ENCODE results near the gene PARM1.

Gene PARM1, protein sequence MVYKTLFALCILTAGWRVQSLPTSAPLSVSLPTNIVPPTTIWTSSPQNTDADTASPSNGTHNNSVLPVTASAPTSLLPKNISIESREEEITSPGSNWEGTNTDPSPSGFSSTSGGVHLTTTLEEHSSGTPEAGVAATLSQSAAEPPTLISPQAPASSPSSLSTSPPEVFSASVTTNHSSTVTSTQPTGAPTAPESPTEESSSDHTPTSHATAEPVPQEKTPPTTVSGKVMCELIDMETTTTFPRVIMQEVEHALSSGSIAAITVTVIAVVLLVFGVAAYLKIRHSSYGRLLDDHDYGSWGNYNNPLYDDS

DNA sequence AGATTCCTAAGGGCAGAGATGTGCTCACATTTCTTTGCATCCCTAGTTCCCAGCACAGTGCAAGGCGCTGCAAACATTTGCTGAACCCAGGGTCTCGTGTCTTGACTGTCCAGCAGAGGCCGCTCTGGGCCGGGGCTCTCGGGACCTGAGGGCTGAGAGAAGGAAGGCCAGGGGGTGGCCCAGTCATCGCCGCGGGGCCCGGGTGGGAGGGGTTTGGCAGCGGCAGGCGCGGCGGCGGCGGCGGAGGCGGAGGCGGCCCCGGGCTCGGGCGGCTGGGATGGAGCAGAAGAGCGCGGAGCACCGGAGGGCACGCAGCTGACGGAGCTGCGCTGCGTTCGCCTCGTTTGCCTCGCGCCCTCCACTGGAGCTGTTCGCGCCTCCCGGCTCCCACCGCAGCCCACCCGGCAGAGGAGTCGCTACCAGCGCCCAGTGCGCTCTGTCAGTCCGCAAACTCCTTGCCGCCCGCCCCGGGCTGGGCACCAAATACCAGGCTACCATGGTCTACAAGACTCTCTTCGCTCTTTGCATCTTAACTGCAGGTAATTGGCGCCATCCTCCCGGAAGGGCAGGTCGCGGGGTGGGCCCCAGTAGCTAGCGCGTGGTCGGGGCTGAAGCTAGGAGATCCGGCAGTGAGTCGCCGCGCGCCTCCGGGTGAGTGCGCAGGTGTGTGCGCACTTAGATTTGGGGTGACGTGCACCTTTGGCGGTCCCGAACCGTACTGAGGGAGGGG is at the start of gene PARM1:
TSS of gene PARM1 (plus strand) at position 285 of the 730 bp plus-strand sequence. CDS start at position 497, 212 bp downstream.
- DNase-seq: peak; percentile 83

DNA sequence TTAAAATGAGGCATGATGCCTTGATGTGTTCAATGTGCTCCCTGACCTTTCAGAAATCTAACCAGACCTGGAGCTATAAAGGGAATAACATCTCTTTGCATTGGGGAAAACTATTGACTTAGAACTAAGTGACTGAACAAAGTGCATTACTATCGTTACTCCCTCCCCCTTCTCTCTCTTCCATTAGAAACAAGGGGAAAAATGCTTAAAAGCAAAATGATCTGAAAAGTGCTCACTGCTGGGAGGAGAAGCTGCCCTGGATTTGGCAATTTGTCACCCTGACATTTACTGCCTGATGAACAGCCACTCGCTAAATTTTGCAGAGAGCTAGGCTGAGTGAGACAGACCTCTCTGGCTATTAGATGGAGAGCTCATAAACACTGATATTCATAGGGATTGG is 48.6 kb upstream of the PARM1 start:
- DNase-seq: peak; percentile 13

DNA sequence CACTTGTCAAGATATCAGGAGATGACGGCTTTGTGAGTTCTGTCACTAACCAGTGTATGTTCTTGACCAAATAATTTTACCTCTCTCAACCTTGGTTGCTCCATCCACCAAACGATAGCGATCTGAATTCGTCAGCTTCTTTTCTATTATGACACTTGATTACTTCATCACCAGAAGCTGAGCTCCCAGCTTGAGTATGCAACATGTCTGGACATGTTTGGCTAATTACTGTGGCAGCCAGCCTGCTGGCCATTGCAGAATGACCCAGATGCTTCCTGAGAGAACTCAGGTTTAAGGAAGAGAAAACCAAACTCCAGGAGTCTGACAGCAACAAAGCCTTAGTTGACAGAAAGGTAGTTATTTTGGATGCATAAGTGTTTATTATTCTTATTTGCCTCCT is 46.4 kb upstream of the PARM1 start:
- peak; percentile 45 for DNase-seq

DNA sequence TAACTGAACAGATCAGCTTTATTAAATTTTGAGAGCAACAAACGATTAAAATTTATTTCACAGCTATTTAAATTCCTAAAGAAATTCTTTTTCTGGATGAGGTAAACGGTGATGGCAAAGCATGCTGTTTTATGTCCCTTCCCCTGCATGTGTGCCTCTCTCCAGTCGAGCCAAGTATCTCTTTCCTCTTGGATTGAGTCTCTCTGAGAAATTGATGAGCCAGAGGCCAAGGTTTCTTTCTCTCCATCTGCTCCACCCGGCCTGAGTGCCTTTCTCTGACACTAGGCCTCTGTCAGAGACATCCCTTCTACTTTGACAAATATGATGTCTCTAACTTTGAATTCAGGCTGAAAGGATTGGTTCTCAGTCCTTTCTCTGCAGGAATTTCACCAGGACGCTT is 42.6 kb upstream of the PARM1 start:
- DNase-seq: no peak

DNA sequence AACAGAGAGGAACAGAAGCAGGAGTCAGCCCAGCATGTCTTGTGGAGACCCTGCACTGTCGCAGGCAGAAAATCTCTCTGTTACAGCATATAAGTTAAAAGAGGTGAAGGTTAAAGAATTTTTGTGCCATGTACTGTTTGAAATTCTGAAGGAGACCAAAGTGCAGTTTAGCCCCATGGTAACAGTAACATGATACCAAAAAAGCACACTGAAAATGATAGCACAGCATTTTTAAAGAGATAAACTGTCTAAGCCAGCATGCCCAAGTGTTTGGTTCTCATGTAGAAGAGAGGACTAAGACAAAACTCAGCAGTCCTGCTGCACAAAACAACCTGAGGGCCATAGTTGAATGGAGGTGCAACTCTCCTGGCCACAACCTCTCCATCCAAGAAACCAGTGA is 41.9 kb upstream of the PARM1 start:
- no peak for DNase-seq

DNA sequence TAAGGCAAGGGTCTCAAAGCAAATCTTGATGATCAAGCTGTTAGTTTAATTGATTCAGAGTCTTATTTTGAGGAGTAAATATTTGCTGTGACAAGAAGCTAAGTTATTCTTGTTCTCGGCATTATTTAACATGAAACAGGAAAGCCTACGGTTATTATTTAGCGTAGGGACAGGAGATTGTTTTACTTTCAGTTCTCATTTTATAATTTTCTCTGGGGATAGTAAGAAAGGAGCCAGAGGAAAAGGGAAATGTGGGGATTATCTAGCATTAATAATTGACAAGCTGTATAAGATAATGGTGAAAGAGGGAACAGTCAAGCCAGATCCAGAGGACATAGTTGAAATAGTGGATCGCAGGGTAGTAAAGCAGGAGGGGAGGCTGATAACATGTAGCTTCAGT is 39.7 kb upstream of the PARM1 start:
- DNase-seq: no peak

DNA sequence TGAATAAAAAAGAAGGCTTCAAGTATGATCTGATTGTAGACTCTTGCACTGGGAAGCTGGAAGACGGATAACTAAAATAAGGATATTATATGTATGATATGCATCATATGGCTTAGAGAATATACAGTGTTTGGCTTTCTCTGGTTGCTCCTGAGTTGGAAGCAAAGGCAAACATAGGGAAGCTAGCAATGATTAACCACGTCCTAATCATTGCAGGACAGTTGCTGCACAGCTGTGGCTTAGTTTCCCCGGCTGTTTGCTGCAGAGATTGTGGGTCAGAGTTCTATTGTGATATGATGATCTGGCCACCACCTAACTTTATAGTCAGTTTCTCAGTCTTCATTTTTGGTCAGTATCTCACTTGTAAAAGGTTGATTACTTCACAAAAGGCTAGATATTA is 36.3 kb upstream of the PARM1 start:
- DNase-seq: no peak

DNA sequence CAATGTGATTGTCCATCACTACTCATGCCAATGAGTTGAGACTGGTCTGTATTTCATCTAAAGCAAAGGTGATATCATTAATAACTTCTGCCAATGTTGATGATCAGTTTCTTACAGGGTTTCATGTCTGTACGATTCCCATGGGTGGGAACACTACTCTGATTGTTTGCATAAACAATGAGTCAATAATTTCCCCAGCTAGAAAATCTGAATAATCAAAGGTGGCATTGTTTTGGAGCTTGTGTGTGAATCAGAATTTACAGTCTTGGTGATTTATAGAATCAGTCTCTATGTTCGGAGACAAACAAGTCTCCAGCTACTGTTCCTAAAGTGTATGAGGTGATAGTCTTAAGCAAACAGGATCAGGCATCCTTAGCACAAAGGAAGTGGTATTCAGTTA is 35.5 kb upstream of the PARM1 start:
- no peak for DNase-seq

DNA sequence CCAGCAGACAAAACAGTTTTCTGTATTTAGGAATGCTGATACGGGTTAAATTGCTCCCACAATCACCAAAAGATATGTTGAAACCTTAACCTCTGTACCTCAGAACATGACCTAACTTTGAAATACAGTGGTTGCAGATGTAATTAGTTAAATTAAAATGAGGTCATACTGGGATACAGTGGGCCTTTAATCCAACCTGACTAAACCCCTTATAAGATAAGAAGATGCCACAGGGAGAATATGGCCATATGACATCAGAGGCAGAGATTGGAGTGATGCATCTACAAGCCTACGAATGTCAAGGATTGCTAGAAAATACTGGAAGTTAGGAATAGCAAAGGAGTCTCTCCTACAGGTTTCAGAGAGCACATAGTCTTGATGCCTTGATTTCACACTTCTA is 32.1 kb upstream of the PARM1 start:
- no peak for DNase-seq

DNA sequence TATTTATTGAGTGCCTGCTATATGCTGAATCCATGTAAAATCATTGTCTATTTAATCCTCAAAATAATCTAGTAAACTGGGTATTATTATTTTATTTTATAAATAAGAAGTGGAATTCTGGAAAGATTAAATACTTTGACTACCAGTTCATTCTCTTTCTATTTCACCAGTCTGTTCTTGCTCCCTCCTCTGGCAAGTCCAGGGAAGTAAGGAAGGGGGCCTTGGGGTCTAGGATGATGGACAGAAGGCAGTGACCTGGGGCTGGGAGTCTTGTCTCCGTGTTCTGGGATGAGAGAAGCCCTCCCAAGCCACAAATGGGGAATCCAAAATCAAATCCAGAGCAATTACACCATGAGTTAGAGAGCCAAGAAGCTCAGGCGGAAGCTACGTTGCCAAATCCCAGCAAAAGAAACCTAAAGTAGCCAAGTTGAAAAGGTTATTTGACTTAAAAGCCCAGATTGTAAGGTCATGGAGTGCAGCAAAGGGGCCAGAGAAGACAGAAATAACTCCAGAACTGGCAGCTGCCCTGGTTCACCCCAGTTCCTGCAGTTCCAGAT is 28.3 kb upstream of the PARM1 start:
- DNase-seq: no peak

DNA sequence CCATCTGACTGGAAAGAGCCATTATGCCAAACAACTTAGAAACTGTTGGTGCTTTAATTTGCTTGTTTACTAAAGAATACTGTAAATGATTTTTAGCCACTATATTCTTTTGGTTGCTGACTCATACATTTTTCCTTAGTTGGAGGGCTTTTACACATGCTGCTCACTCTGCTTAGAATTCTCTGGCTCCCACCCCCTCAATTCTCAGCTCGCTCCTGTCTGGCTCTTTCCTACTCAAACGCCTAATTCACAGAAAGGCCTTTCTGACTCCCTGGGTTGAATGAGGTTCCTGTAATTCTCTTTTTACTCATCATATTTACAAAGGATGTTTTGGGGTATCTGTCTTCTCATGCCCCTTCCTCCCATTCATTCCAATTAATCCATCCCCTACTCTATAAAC is 26.1 kb upstream of the PARM1 start:
- no peak for DNase-seq

DNA sequence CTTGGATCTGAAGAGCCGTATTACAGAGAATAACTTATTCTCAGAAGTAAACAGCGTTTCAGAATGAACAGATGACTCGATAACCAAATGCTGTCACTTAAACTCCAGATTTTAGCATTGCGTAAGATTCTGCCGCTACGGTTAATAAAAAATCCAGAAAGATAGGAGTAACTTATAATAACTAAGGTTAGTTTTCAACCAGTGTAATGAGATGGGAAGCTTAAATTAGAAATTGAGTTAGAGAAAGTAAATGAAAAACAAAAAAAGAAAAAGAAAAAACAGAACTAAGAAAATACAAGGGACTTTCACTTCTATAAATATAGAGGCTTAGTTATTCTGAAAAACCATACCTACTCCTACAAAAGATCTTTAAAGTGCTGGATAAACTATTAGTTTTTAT is 13.1 kb upstream of the PARM1 start:
- no peak for DNase-seq

DNA sequence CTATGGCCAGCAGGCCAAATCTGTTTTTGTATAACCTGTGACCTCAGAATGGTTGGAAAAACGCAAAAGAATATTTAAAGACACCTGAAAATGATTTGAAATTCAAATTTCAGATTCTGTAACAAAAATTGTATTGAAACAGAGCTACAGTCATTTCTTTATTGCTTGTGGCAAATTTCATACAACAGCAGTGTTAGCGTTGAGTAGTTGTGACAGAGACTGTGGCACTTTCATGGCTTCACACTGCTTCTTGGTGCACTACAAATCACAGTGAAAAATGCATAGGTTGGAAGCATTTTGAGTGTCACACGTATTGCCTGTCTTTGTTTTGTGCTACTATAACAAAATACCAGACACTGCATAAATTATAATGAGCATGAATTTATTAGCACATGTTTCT is 12.2 kb upstream of the PARM1 start:
- DNase-seq: no peak

DNA sequence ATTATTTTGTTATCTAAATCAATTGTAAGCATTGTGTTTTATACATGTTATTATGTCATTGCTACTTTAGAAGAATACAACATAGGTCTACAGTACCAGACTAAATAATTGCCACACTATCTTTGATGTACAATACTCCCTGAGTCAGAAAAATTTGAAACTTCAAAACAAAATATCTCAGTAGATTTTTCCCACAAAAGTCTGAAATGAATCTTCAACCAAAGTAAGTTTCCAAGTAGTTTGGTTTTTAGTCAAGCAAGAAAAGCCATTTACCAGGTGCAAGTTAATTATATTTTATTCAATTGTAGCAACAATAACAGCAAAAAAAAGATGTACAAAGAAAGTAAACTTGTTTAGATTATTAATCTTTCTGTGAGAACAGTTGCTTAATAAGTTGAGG is 11.4 kb upstream of the PARM1 start:
- no peak for DNase-seq

DNA sequence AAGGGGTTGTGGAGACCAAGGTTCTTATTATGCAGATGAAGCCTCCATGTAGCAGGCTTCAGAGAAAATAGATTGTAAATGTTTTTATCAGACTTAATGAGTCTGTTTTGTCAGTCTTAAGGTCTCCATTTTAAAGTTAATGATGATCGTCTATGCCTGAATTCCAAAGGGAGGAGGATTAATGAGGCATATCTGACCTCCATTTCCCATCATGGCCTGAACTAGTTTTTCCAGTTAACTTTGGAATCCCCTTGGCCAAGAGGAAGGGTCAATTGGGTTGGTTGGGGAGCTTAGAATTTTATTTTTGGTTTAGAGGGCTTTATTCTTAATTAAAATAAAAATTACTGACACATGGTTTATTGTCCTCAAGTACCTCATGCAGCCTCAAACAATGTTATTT is 6.9 kb upstream of the PARM1 start:
- no peak for DNase-seq

DNA sequence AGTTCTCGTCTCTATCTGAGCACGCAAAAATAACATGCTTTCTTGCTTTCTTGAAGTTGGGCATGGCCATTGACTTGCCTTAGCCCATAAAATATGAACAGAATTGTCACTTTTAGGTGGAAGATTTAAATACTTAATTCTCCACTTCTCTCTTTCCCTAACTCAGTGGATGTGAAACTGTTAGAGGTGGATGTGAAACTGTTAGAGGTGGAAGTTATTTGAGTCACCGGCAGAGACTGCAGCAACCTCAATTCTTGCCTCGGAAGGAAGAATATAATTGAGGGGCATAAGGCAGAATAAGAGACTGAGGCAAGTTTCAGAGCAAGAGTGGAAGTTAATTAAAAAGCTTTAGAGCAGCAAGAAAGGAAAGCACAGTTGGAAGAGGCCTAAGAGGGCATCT is 2.8 kb upstream of the PARM1 start:
- no peak for DNase-seq

DNA sequence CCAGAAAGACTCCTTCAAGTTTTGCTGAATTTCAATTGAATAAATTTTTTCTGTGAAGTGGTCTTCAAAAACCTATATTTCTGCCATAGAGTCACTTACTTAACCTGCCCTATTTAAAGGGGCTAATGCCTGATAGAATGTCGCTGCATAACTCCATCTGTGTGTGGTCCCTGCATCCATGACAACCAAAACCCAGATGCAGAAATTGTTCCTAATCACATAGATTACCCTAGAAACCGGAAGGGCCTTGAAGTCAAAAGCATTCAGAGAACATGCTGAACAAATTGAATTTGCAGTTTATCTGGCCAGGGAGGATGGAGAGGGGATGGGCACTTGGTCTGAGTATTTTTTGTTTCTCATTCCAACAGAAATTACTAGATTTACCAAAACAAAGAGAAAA is 1.5 kb upstream of the PARM1 start:
- no peak for DNase-seq

DNA sequence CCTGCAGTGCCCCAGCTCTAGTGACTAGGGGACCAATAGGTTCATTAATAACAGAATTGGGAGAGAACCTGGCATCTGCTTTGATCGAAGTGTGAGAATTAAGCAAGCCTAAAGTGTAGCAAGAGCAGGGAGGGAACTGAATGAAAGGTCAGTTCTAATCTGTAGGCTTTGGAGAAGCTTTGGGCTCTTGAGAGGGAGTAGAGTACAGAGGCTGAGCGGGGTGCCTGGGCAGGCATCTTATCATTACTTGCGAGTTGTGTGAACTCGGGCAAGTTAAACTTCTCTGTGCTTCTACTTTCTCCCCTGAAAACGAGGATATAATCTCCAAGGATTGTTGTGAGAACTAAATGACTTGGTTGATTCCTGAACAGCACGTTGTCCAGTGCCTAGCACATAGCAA is 906 bp upstream of the PARM1 start:
- DNase-seq: no peak

DNA sequence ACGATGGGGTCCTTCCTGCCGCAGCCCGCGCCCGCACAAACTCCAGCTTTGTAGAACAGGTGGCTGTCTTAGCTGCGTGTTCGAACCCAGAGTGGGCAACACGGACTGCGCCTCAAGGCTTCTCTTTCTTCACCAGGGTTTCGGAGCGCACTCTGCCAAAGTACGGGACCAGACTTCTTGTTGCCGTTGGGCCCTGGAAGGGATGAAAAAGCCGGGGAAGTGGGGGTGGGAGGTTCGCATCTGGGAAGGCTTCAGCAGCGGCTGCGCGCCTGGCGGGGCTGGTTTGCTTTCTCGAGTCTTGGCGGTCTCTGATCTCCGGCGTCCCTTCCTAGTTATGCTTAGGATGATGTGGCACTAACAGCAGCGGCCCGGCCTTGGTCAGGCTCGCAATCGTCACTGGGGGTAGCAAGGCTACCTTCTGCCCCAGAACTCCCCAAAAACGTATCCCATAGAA is 673 bp downstream of the PARM1 start:
- peak; percentile 49 for DNase-seq

DNA sequence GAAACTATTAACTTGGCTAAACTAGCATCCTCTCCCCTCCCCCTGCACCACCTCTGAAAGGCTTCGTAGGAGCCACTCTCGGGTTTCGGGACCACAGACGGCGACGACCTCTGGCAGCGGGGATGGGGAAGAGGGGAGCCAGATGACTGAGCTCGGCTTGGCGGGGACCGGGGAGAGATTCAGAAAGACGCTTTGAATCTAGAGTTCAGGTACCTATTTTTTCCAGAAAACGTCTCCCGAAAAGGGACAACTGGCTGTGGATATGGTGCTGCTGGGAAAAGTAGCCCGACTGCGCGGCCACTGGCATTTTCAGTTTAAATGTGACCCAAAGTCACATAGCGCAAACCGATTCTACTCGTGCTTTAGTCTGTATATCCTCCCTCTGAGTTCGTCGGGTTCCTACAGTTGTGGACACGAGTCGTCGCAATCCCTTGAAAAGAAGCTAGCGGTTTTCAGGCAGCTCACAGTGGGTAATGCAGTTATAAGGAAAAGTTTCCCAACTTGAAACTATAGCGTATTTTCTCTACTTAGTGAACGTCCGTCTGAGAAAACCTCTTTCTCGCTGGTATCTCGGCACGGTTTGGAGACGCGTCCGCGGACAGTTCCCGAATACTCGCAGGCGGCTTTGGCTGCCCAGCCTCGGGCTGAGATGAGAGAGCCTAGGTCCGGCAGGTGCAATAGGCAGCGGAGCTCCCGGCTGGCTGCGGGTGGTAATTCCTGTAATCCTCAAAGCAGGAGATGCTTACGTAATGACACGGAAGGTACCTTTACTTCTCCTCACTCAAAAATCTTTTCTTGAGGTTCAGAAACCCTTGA is 1.3 kb downstream of the PARM1 start:
- DNase-seq: peak; percentile 69

DNA sequence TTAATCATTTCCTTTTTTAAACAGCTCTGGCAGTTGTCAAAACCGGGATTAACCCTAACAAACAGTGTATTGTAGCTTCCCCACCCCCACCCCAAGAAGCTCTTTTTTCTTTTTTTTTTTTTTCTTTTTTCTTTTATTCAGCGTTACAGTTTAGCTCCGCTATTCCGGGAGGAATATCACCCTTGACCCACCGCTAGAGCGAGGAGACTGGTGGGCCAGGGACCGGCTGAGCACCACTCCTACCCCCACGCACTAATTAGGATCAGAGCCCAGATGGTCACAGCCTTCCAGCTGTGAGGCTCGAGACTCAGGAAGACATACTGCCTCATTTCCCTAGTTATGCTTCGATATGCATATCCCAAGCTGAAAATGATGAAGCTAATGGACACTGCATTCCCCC is 2.0 kb downstream of the PARM1 start:
- no peak for DNase-seq

DNA sequence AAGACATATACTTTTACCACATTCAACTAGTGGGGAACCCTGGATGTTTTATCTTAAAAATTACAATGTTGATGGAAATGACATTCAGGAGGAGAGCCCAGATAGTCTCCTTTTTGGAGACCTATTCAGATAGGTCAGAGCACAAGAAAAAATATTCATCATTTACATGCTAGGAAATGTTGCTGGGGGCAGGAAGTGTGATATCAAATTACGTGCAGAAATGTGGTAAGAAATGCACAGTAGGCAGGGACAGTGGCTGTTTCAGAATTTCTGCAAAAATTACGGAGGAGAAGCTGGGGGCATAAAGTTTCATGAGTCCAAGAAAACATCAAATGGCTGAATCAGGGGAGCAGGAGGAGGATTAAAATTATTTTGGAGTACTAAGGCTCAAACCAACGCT is 8.2 kb downstream of the PARM1 start:
- DNase-seq: no peak

DNA sequence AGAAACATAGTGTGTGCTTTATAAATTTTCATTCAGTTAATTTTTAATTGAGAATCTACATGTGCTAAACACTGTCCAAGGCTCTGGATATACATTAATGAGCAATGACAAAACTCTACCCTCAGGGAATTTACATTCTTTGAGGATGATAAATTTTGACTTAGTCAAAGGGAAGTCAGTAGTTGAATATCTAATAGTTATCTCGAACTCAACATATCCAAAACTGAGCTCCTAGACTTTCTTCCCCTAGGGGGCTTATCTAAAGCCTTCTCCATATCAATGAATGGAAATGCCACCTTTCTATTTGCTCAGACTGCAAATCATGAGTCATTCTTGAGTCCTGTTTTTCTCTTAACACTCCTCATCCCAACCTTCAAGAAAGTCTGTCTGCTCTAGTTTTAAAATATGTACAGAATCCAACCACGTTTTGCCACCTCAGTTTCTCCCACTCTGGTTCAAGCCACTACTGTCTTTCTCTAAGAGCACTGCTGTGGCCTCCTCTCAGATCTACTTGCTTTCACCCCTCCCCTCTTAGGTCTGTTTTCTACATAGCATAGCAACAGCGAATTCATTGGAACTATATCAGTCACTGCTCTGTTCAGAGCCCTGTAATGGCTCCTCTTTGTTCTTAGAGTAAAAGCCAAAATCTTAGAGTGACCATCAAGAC is 9.5 kb downstream of the PARM1 start:
- DNase-seq: no peak

Measured in DMS79 treated with DMSO at 0.1 percent for 48 hours (cell line).